Epithelial cell of proximal tubule (primary cell): Measurements from ENCODE around the gene GOLT1A. TPM values are rescaled to one million over a fixed set of nuclear protein-coding genes. Genes with fewer than 3 reads are reported as not detected.
A peak's percentile ranks its signal among the peaks of the same experiment; 100 is the strongest.

Experiments
- DNase-seq: peaks from one replicate; pipeline ENCODE4 v3.0.0-alpha.2; 2011; ENCODE audit warnings: low read depth
- H3K4me3 ChIP-seq: 2 replicates; pipeline ENCODE4 v1.5.1; 2011; ENCODE audit warnings: low read depth, mild to moderate bottlenecking, low read length
- total RNA-seq: library from RNA; depleted of rRNA; stranded (reverse); fragments of >200 nt; gene quantifications from 2 replicates; pipeline ENCODE4 v1.2.3, GENCODE V29; 2015
- TF ChIP-seq, protein P1 (sequence below): conservative IDR thresholded peaks from 2 replicates; pipeline ENCODE4 v1.5.1; 2012; ENCODE audit warnings: low read depth, mild to moderate bottlenecking, low read length

The GOLT1A gene
- total RNA-seq, 1 donor from 2014 or later, result 1.7 TPM

DNA sequence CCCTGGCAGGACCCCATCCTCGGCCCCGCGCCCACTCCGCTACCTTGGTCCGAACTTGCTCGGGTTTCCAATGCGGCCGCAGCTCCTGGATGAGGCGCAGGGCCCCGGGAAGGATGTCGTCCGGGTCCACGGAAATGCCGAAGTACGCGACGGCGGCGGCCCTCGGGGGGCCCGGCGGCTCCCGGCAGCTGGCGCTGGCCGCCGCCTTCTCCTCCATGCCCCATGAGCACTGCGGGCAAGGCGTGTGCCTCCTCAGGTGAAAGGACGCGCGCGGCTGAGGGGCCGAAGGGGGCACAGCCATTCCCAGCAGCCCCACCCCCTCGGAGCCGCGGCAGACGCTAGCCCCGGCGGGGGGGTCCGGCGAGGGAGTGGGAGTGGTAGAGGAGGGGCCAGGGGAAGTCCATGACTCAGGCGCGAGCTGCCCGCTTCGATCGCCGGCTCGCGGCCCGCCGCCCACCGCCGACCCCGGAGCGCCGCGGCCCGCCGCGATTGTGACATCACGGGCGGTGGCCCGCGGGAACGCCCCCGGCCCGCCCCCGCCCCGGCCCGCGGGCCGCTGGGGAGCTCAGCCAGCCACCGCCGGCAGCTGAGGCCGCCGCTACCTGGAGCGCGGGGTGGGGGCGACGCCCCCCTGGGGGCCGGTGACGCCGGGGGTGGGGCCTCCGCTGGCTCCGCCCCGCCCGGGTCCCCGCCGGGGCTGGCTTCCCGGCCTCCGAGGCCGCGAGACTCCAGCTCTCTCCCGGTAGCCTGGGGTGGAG is 62.1 kb downstream of the GOLT1A start, which contains the start of gene ETNK2:
ETNK2 (minus strand) TSS at position 493 of the 758 bp plus-strand sequence; CDS start at position 301, 192 bp downstream.
- DNase-seq, result no peak
- TF ChIP-seq, protein P1, sequence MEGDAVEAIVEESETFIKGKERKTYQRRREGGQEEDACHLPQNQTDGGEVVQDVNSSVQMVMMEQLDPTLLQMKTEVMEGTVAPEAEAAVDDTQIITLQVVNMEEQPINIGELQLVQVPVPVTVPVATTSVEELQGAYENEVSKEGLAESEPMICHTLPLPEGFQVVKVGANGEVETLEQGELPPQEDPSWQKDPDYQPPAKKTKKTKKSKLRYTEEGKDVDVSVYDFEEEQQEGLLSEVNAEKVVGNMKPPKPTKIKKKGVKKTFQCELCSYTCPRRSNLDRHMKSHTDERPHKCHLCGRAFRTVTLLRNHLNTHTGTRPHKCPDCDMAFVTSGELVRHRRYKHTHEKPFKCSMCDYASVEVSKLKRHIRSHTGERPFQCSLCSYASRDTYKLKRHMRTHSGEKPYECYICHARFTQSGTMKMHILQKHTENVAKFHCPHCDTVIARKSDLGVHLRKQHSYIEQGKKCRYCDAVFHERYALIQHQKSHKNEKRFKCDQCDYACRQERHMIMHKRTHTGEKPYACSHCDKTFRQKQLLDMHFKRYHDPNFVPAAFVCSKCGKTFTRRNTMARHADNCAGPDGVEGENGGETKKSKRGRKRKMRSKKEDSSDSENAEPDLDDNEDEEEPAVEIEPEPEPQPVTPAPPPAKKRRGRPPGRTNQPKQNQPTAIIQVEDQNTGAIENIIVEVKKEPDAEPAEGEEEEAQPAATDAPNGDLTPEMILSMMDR, result no peak
- peak within 1 kb of the TSS; percentile 64 for H3K4me3 ChIP-seq

DNA sequence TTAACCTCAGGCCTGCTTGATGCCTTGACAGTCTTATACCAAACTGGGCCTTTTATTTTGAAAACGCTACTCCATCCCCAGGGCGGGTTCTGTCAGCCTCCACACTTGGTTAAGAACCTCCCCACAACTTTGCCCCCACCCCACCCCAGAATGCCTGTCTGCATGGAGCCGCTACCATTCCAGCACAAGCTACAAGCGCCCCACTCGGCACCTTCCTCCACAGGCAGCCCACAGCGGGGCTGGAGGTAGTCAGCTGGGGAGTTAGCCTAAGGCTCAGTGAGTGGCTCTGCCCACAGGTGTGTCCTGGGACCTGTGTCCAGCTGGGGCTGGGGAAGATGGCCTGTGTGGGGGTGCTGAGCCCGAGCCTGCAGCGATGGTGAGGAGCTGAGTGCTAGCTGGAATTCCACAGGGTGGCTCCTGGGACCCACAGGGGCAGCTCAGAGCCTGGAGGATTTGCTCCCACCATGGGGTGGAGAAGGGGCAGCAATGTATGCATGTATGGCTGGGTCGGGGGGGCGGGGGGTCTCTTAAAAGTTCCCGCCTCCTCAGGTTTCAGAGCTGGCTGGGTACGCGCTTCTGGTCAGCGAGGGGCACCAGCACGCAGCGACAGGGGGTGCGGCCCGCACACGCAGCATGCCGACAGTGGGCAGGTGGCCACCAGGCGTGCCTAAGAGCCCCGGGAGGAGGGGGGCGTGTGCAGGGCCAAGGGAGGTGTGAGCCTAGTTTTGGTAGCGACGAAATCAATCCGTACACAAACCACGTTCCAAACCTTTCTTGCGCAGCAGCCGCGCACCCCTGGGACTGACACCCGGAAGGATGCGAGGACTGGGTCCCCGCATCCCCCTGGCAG is 62.9 kb downstream of the GOLT1A start:
- DNase-seq, result no peak
- TF ChIP-seq, protein P1, result no peak
- peak overlapping the region; percentile 64 for H3K4me3 ChIP-seq

DNA sequence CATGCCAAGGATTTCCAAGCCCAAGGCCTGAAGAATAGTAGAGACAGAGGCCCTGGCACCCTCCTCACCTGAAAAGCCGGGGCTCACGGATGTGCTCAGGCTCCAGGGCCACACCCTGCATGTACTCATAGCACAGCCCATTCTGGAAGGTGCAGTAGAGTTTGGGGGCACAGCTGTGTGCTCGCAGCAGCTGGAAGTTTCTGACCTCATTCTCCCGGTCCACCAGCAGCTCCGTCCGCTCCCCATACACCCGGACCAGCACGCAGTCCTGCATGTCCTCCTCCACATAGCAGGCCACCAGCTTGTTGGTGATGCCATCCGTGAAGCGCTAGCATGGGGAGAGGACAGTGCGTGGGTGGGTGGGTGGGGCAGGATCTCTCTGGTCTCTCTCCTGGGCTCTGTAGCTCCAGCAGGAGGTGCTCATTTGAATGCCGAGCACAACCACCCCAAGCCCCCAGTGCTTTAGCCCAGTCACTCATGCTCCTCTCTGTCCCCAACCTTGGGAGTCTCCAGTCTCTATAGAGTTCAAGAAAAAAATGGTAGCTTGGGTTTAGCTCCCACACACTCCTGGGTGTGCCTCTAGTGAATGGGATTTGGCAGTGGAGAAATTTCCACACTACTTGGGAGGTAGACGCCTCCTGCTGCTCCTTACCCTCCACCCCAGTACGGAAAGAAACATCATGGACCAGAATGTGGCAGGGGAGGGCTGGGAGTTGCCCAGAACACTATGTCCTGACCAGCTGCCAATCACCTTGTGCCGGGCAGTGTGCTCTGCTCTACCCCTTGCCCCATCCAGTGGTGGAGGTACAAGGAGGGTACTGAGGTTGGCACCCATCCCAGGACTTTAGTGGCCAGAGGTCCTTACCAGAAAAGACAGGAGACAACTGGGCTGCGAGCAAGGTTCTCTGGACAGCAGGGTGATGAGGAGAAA is 63.9 kb downstream of the GOLT1A start:
- TF ChIP-seq, protein P1, result no peak
- DNase-seq, result no peak
- H3K4me3 ChIP-seq, result no peak overlapping the region

DNA sequence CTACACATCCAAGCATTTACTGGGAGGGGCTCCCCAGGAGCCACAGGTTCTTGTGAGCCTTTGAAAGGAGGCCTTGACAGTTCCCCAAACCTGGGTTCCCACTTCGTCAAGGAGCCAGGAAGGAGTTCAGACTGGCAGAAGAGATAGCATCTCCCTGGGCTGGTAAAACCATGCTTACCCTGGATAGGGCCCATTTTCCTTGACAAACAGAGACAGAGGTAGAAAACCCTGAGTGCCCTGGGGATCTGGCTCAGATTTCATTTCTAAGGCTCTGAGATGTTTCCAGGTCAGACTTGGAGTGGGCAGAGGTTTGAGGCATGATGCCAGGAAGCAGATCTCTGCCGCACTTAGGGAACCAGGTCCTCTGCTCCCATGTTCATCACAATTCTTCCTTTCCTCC is 64.7 kb downstream of the GOLT1A start:
- TF ChIP-seq, protein P1, result no peak
- H3K4me3 ChIP-seq, result no peak overlapping the region
- DNase-seq, result no peak

Other genes starting within 250 kb of the GOLT1A start
- gene SOX13, start 140.9 kb downstream of the GOLT1A start, total RNA-seq, result 5.7 and 16.2 TPM in 2 replicates
- gene ETNK2, start 61.9 kb downstream of the GOLT1A start, total RNA-seq, result 12.3 and 15.6 TPM in 2 replicates
- gene REN, start 47.7 kb downstream of the GOLT1A start, total RNA-seq, result 0.12 TPM in 1 of 2 replicates, not detected in the other
- gene KISS1, start 17.5 kb downstream of the GOLT1A start, total RNA-seq, result 24.7 and 111 TPM in 2 replicates
- gene PLEKHA6, start 145.9 kb upstream of the GOLT1A start, total RNA-seq, result 10.4 and 19.9 TPM in 2 replicates
- 26.6 and 28.5 TPM in 2 replicates for gene PPP1R15B, start 197.8 kb upstream of the GOLT1A start, total RNA-seq